ENCODE data around the gene MYO7B.

MYO7B gene

DNA sequence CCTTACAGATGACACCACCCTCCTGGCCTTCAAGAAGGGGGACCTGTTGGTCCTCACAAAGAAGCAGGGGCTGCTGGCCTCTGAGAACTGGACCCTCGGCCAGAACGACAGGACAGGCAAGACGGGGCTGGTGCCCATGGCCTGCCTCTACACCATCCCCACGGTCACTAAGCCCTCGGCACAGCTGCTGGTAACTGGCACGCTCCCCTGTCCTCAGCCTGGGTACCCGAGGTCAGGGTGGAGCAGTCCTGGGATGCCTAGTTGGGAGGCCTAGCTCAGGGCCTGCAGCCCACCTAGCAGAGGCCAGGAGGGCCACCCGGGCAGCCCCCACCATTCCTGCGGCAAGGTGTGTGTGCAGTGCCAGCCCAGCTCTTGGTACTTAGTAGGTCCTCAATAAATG is 94.2 kb downstream of the MYO7B start:
- no peak overlapping the region for H3K9ac ChIP-seq (ENCODE audit: low read length)

DNA sequence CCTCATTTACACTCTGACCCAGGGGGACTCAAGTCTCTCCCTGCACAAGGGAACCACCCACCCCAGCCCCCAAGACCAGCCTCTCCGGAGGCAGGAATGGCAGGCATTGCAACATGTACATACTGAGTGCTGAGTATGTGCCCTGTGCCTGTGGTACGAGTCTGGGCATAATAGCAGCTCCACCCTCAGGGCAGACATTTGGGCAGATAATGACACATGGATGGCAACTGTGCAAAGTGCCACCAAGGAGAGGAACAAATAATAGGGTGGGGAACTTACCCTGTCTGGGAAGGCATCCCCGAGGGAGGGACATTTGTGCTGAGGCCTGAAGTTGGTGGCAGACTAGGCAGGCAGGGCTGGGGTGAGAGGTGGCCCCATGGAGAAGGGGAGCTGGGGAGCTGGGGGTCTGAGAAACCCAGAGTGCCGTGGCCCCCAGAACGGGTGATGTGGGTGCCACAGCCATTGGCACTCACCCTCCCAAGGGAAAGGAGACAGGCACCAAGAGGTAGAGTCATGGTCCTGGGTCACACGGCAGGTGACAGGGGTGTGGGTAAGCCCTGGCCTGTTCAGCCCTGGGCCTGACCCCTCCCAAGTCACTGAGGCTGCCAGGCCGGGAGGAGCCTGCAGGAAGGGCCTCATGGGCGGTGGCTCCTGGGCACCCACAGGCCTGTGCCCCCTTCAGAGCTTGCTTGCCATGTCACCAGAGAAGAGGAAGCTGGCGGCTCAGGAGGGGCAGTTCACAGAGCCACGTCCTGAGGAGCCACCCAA is 94.8 kb downstream of the MYO7B start:
- Histone ChIP-seq H3K4me1 (ENCODE audit: low read length) (peaks cover 14% of the 10 kb centered on the region), H3K27ac (ENCODE audit: low read length) (no peak overlapping the region), H3K9me3 (ENCODE audit: insufficient read depth, low read length) (no peaks in the 10 kb centered on the region), H3K36me3 (replicated peaks; ENCODE audit: low read depth, low read length) (no peaks in the 10 kb centered on the region), H3K9ac (ENCODE audit: low read length) (no peak overlapping the region), H4K20me1 (ENCODE audit: insufficient read depth, low read length) (no peaks in the 10 kb centered on the region), H3K4me2 (ENCODE audit: low read length) (no peak overlapping the region), H3K79me2 (ENCODE audit: low read length) (no peaks in the 10 kb centered on the region), H3K4me3 (ENCODE audit: low read length) (no peak overlapping the region), H2AFZ (ENCODE audit: low read depth, low read length) (no peak overlapping the region), H3K27me3 (ENCODE audit: low read depth, low read length) (no peaks in the 10 kb centered on the region)
- TF ChIP-seq, protein P1, sequence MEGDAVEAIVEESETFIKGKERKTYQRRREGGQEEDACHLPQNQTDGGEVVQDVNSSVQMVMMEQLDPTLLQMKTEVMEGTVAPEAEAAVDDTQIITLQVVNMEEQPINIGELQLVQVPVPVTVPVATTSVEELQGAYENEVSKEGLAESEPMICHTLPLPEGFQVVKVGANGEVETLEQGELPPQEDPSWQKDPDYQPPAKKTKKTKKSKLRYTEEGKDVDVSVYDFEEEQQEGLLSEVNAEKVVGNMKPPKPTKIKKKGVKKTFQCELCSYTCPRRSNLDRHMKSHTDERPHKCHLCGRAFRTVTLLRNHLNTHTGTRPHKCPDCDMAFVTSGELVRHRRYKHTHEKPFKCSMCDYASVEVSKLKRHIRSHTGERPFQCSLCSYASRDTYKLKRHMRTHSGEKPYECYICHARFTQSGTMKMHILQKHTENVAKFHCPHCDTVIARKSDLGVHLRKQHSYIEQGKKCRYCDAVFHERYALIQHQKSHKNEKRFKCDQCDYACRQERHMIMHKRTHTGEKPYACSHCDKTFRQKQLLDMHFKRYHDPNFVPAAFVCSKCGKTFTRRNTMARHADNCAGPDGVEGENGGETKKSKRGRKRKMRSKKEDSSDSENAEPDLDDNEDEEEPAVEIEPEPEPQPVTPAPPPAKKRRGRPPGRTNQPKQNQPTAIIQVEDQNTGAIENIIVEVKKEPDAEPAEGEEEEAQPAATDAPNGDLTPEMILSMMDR (IDR thresholded peaks at IDR 0.05; ENCODE audit: low read depth, low read length), result no peak
- TF ChIP-seq EZH2phosphoT487 (IDR thresholded peaks at IDR 0.05; ENCODE audit: low read depth), result no peak

More for the DNA sequence above, 94.2 kb downstream of the MYO7B start:
- H3K79me2 ChIP-seq (ENCODE audit: low read length), result no peaks in the 10 kb centered on the region
- TF ChIP-seq EZH2phosphoT487 (IDR thresholded peaks at IDR 0.05; ENCODE audit: low read depth), result no peak
- TF ChIP-seq, protein P1 (IDR thresholded peaks at IDR 0.05; ENCODE audit: low read depth, low read length), result no peak
- H2AFZ ChIP-seq (ENCODE audit: low read depth, low read length), result no peak overlapping the region
- no peak overlapping the region for H3K4me3 ChIP-seq (ENCODE audit: low read length)
- no peak overlapping the region for H3K27ac ChIP-seq (ENCODE audit: low read length)
- no peaks in the 10 kb centered on the region for H3K27me3 ChIP-seq (ENCODE audit: low read depth, low read length)
- no peak overlapping the region for H3K4me2 ChIP-seq (ENCODE audit: low read length)
- H3K36me3 ChIP-seq (replicated peaks; ENCODE audit: low read depth, low read length), result no peaks in the 10 kb centered on the region
- H3K4me1 ChIP-seq (ENCODE audit: low read length), result peaks cover 14% of the 10 kb centered on the region
- H3K9me3 ChIP-seq (ENCODE audit: insufficient read depth, low read length), result no peaks in the 10 kb centered on the region
- H4K20me1 ChIP-seq (ENCODE audit: insufficient read depth, low read length), result no peaks in the 10 kb centered on the region

DNA sequence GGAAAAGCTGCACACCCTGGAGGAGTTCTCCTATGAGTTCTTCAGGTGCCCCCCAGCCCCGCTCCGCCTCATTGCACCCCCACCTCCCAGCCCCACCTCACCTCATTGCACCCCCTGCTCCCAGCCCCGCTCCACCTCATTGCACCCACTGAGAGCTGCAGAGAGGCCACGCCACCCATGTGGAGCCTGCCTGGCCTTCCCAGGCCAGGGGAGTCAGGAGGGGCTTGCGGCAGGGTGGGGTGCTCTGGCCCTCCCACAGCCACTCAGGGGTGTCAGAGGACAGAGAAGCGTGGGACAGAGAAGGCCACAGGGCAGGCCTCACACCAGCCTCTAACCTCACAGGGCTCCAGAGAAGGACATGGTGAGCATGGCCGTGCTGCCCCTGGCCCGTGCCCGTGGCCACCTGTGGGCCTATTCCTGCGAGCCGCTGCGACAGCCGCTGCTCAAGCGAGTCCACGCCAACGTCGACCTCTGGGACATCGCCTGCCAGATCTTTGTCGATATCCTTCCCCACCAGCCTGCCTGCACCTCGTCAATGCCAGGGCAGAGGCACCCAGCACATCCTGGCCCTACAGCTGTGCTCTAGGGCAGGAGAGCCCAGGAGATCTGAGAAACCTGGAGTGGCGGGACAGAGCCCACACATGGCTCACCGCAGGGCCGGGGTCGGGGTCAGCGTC is 95.5 kb downstream of the MYO7B start:
- no peak overlapping the region for H3K27ac ChIP-seq (ENCODE audit: low read length)
- no peaks in the 10 kb centered on the region for H3K27me3 ChIP-seq (ENCODE audit: low read depth, low read length)
- H3K4me2 ChIP-seq (ENCODE audit: low read length), result no peak overlapping the region
- H3K4me1 ChIP-seq (ENCODE audit: low read length), result peaks cover 14% of the 10 kb centered on the region
- H2AFZ ChIP-seq (ENCODE audit: low read depth, low read length), result no peak overlapping the region
- no peak overlapping the region for H3K4me3 ChIP-seq (ENCODE audit: low read length)
- no peaks in the 10 kb centered on the region for H3K9me3 ChIP-seq (ENCODE audit: insufficient read depth, low read length)
- H3K36me3 ChIP-seq (replicated peaks; ENCODE audit: low read depth, low read length), result no peaks in the 10 kb centered on the region
- TF ChIP-seq EZH2phosphoT487 (IDR thresholded peaks at IDR 0.05; ENCODE audit: low read depth), result no peak
- TF ChIP-seq, protein P1 (IDR thresholded peaks at IDR 0.05; ENCODE audit: low read depth, low read length), result no peak
- no peak overlapping the region for H3K9ac ChIP-seq (ENCODE audit: low read length)
- H3K79me2 ChIP-seq (ENCODE audit: low read length), result no peaks in the 10 kb centered on the region
- H4K20me1 ChIP-seq (ENCODE audit: insufficient read depth, low read length), result no peaks in the 10 kb centered on the region

DNA sequence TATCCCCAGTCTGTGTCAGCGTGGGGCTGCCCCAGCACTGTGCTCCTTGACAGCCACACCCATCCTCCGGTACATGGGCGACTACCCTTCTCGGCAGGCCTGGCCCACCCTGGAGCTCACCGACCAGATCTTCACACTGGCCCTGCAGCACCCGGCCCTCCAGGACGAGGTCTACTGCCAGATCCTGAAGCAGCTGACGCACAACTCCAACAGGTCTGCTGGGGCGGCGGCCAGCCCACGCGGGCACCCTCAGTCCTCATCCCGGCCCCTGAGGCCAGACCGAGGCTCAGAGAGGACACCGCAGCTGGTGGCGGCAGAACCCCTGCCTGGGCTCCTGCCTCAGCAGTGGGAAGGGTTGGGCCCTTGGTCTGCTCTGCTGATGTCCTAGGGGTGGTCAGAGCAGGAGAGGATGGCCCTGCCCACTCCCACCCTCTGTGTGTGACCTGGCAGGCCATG is 96.1 kb downstream of the MYO7B start:
- H2AFZ ChIP-seq (ENCODE audit: low read depth, low read length), result no peak overlapping the region
- peaks cover 14% of the 10 kb centered on the region for H3K4me1 ChIP-seq (ENCODE audit: low read length)
- no peak overlapping the region for H3K27ac ChIP-seq (ENCODE audit: low read length)
- H3K4me3 ChIP-seq (ENCODE audit: low read length), result no peak overlapping the region
- H3K27me3 ChIP-seq (ENCODE audit: low read depth, low read length), result no peaks in the 10 kb centered on the region
- no peaks in the 10 kb centered on the region for H4K20me1 ChIP-seq (ENCODE audit: insufficient read depth, low read length)
- TF ChIP-seq EZH2phosphoT487 (IDR thresholded peaks at IDR 0.05; ENCODE audit: low read depth), result no peak
- TF ChIP-seq, protein P1 (IDR thresholded peaks at IDR 0.05; ENCODE audit: low read depth, low read length), result no peak
- H3K36me3 ChIP-seq (replicated peaks; ENCODE audit: low read depth, low read length), result no peaks in the 10 kb centered on the region
- no peak overlapping the region for H3K9ac ChIP-seq (ENCODE audit: low read length)
- no peak overlapping the region for H3K4me2 ChIP-seq (ENCODE audit: low read length)
- H3K79me2 ChIP-seq (ENCODE audit: low read length), result no peaks in the 10 kb centered on the region
- H3K9me3 ChIP-seq (ENCODE audit: insufficient read depth, low read length), result no peaks in the 10 kb centered on the region

Data from OCI-LY3 (cell line).